ENCODE results near the gene PRKCZ.
A peak's percentile ranks its signal among the peaks of the same experiment; 100 is the strongest.

Gene PRKCZ

GRCh38 chr1:2199042-2199810 lies 149.0 kb downstream of the PRKCZ start:
- peak; percentile 82 to 85 for DNase-seq

GRCh38 chr1:2200308-2200943 lies 150.2 kb downstream of the PRKCZ start:
- no peak for DNase-seq

- DNase-seq: no peak
These were observed 150.9 kb downstream of the PRKCZ start for GRCh38 chr1:2201062-2201461.

GRCh38 chr1:2202008-2202575 lies 151.9 kb downstream of the PRKCZ start:
- DNase-seq: no peak

- DNase-seq: no peak
These were observed 152.8 kb downstream of the PRKCZ start for GRCh38 chr1:2202843-2203601.

- DNase-seq: no peak
These were observed 153.6 kb downstream of the PRKCZ start for GRCh38 chr1:2203671-2204414.

GRCh38 chr1:2204415-2205190 lies 154.4 kb downstream of the PRKCZ start:
- peak; percentile 55 to 66 for DNase-seq

- DNase-seq: peak; percentile 55 to 70
These were observed 155.2 kb downstream of the PRKCZ start for GRCh38 chr1:2205191-2205952.

GRCh38 chr1:2206813-2207487 lies 156.7 kb downstream of the PRKCZ start:
- DNase-seq: no peak

GRCh38 chr1:2208309-2209239 lies 158.4 kb downstream of the PRKCZ start:
- DNase-seq: no peak

- no peak for DNase-seq
These were observed 159.3 kb downstream of the PRKCZ start for GRCh38 chr1:2209400-2210083.

GRCh38 chr1:2210084-2210653 lies 160.0 kb downstream of the PRKCZ start:
- DNase-seq: no peak

GRCh38 chr1:2210786-2211185 lies 160.6 kb downstream of the PRKCZ start:
- no peak for DNase-seq

GRCh38 chr1:2212274-2212531 lies 162.0 kb downstream of the PRKCZ start:
- DNase-seq: no peak

GRCh38 chr1:2212532-2213491 lies 162.6 kb downstream of the PRKCZ start:
- peak; percentile 17 to 42 for DNase-seq

GRCh38 chr1:2213576-2214505 lies 163.6 kb downstream of the PRKCZ start:
- no peak for DNase-seq
